HG03139 (cell line): ENCODE results near the gene SCP2D1.

Source experiments
- ATAC-seq: cut with Tn5 transposase; IDR thresholded peaks from one replicate; pipeline ENCODE4 v1.9.1; 2021; ENCODE audit not compliant: unreplicated experiment

The SCP2D1 gene

DNA sequence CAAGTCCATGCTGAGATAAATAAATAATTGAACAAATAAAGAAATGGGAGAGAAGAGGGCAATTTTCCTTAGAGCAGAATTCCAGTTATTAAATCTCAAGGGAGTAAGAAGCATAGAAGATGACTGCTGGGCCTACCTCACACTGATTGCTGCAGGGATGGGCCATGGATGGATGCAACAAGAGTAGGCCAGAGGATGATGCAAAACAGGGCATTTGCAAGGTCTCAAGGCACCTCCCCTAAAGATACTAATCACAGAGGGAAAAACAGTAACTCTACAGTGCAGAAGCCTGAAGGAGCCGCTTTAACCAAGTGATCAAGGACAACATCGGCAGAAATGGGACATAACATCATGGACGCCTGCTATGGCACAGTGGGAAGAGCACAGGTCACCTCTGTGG, 1.7 kb upstream of the SCP2D1 start:
- ATAC-seq: no peak

DNA sequence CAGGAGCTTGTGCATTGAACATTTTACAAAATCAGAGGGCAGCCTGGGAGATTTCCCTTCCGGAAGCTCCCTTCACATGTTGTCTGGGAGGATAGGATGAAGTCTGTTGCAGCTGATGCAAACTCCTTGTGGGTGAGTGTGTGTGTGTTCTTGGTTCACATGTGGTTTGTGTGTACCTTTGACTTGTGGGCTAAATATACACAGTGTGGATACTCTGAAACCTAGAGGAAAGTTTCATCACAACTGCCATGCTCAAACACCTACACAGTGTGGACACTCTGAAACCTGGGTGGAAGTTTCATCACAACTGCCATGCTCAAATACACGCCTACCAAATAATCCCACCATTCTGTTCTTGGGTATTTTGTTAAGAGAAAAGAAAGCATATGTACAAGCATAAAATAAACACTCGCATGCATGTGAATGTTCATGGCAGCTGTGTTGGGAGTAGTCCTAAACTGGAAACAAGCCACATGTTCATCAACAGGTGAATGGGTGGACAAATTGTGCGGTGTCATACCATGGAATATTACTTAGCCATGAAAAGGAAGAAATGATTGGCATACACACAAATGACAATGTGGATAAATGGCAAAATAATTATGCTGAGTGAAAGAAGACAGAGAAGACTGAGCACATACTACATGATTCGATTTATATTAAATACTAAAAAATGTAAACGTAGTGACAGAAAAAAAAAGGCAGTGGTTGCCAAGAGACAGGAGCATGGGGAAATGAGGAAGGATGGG, 1.8 kb downstream of the SCP2D1 start:
- no peak for ATAC-seq

DNA sequence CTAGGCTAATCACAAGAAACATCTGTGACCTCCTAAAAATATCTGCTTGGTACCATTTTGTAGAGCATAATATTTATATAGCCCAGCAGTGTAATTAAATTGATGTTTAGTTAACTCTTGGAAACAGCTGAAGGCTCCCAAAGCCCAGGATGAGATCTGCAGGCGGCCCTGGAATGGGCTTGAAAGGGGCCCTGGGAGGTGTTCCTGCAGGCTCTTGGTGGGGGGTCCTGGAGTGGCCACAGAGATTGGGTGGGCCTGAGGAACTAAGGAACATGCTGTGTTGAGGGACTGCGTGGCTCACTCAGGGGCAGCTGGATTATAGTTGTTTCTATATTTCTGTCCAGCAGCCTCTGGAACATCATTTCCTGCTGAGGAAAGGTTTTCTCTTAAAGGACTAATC, 9.2 kb downstream of the SCP2D1 start:
- no peak for ATAC-seq

DNA sequence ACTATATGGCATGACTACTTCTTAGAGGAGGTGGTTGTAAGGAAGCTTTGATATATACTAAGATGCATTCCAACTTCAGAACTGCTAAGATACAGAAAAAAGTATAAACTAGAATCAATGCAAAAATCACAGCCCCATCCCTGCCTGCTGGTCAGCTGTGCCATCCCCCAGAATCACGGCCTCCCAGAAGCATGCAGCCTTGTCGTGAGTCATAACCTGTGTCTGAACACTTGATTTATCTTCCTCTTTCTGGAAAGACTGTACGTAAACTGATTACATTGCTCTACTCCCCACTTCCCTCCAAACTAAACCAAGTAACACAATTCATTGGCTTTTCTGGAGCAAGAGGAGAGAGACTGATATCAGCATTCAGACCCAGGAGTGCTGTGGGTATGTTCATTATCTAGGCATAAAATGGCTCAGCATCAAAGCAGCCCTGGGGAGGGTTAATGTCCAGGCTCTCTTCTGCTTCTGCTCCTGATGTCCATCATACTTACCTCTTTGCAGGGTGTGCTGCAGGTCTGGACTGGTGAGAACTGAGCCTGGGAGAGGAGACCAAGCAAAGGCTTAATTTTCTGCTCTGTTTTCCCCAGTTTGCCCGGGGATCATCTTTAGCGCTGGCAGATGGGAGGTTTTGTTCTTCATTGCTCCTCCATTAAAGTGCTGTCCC, 18.4 kb downstream of the SCP2D1 start:
- ATAC-seq: no peak

DNA sequence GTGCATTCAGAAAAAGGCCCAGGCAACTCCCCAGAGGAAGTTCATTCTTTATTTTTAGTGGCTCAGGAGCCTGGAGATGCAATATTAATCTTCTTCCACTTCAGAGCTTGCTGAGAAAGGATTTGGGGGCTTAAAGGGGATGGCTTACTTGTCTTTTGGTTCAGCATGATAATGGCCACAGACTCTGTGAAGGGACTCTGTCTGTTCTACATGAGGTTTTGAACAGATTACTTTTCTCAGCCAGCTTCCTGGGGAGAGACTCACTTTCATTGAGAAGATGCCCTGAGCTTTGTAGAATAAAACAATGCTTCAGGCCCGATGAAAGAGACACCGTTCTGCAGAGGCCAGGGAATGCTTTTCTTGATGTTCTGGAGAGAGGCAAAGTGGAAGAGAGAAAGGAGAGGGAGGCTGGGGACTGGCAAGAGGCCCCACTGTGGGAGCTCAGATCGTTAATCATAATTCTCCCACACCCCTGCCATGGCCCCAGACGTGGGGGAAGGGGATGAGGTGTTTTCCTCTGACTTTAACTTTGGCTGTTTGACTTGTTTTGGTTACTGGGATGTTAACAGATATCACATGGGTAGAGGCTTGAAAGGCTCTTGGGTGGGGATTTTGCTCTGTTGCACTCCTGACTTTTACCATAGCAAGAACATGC, 19.1 kb downstream of the SCP2D1 start:
- ATAC-seq: no peak

DNA sequence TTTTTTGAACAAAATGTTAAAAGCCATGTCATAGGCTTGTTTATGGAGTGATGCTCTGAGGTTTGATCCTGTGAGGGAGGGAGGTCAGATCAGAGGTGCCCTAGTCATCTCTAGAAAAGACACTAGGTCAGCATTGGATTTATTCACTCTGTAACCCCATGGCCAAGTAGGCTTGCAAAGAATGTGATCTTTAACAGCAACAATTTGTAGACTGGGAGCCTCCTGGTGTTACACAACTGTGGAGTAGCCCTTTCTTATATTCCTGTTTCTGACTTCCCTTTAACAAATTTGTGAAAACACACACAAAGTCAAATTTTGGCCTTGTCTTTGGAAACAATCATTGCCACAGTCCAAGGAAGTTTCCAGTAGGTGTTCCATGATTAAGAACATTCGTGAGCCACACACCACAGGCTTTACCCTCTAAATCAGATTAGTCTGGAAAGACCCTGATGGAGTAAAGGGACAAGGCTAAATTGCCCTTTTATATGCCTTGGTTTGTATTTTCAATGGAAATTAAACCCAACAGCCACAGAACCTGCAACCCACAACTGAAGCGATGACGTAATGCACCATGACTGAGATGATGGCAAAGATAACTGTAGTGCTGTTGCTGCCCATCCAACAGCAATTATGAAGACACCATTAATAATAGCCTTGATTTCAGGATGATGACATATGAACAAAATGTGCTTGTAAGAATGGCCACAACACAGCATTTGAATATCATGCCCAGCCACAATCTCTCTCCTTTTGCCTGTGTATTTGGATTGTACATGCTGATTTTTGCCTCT, 22.1 kb downstream of the SCP2D1 start:
- no peak for ATAC-seq

DNA sequence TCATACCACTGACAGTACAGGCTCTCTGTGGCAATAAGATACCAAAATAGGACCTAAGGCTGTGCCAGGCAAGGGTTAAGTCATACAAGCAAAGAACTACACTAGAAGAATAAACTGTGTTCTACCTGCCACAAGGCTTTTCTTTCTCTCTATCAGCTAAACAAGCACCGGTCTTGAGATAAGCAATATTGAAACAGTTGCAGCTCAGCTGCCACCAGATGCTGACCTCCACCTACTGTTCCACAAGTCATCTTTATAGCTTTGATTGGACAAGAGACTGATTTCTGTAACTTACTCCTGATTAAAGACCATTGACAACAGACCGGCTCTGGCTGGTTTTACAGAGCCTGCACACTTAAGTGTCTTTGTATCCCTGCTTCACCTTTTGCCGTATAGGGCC, 24.1 kb downstream of the SCP2D1 start:
- ATAC-seq: no peak

DNA sequence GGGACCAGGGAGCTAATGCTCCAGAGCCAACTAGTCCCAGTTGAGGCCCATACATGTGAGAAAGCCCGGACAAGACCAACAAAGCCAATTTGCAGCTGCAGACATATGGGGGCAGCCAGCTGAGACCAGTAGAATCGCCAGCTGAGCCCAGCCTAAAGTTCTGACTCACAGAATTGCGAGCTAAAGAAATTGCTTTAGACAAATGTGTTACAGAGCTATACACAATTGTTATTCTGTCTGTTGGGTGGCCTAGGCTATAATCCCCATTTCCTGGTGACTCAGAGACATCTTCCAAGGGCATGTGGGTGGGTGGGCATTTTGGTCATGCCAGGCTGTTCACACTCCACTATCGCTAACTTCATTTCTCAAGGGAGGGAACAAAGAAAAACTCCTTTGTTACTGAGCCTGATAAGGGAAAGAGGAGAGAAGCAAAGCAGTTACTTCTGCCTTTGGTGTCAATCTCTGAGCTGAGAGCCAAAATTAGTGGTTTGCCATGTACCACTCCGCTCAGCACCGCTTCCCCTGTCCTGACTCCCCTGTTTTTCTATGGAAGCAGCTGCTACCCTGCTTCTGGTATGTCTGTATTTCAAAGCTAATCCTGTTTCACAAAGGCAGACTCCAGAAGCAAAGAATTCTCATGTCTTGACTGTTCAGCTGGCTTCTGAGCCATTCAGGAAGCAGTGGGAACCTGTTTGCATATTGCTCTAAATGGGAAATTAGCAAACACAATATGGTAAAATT, 26.1 kb downstream of the SCP2D1 start:
- no peak for ATAC-seq

DNA sequence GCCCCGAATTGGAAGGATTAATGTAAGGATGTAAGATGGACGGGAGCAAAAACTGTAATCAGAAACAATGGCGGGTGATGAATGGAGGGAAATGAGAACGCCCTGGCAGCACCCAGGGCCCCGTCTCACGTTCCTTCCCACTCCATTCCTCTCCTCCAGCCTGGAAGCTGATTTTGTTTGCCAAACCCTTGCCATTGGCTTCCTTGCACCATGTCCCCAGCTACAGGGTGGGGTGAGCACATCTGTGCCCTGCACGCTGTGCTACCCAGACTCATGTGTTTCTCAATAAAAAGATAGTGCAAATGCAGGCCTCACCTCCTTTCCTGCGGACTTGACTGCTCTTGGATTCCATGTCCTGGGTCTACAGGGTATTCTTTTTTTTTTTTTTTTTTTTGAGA, 26.7 kb downstream of the SCP2D1 start:
- no peak for ATAC-seq

DNA sequence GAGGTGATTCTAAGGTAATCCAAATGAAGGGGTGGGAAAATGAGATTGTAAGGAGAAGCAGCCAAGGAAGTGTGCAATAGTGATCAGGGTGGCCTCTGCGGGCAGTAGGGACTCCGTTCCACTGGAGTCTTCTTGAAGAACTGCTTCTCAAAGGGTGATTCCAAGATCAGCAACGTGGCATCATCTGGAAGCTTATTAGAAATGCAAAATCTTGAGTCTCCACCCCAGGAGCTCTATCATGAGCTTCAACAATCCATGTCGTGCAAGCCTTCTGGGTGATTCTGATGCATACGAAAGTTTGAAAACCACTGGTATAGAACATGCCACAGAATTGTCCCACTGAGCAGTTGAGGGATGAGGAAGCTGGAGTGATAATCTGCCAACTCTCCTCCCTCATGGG, 31.4 kb downstream of the SCP2D1 start:
- no peak for ATAC-seq

DNA sequence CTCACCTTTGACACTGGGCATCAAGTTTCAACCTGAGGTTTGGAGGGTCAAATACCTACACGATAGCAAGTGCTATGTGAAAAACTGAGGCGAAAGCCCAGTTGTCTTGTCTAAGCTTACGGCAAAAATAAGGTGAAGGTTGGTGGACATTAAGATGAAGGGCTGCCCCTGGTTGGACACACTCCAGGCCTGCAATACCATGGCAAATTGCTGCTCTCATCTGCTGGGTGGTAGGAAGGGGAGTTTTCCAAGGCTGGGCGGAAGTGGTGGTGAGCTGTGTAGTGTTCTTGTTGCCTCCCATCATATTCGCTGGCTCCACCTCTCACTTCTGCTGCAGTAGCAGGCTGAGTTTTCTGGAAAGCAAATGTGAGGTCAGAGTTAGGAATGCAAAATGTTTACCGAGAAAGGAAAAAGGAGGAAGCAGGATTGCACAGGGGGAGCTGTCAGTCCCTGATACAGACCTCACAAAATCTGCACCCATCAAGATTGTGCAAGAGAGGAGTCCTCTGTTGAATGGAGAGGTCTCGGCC, 33.7 kb downstream of the SCP2D1 start:
- no peak for ATAC-seq

DNA sequence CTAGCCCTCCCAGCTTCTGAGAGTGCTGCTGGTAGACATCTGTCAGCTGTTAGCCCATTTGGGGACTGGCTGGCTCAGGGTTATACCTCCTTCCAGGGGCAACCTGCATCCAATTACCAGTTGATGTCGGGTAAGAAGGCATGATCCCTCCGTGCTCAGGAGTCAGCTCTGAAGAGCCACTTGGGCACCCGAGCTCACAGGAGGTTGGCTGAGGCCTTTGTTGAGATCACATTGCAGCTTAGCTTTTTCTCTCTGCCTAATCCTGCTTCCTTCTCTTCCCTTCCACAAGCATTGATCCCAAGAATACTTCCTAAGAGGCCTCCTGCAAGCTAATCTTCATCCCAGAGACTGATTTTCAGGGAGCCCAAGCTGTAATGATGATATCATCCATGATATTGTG, 35.5 kb downstream of the SCP2D1 start:
- ATAC-seq: no peak

DNA sequence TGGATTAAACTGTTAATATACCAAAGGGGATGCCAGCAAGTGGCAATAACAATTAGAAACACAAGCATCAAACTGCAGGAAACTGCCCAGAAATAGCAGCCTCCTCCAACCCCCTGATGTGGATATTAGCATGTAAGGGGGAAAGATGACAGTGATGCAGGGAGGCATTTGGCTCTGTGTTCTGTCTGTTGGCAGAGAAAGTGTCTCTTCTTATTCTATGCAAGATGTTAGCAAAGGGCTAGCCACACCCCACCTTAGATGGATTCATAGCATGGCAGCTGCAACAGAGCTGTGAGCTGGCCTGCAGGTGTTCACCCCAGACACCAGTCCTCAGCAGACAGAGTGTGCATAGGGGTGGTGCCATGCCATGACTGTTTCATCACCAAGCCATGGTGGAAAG, 38.0 kb downstream of the SCP2D1 start:
- no peak for ATAC-seq

DNA sequence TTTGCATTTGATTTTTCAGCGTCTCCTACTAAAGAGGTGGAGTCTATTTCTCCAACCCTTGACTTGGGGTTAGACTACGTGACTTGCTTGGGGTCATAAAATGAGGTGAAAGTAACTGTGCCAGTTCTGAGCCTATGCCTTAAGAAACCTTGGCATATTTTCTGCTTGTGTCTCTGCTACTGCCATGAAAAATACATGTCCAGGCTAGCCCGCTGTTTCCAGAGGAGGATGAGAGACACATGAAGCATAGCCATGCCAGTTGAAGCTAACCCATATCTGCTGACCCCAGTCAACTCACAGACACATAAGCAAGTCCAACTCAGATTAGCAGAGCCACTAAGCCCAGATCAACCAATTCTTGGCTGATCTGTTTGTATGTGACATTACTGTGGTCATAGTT, 38.7 kb downstream of the SCP2D1 start:
- no peak for ATAC-seq

DNA sequence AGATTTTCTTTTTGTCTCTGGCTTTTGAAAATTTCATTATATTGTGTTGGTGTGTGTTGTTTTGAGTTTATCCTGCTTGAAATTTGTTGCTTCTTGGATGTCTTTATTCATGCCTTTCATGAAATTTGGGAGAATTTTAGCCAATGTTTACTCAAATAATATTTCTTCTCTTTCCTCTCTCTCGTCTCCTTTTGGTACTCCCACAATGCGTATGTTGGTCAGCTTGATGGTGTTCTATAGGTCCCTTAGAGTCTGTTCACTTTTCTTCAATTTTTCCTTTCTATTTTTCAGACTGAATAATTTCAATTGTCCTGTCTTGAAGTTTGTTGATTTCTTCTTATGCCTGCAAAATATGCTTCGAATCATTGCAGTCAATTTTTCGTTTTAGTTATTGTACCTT, 39.6 kb downstream of the SCP2D1 start:
- ATAC-seq: no peak

DNA sequence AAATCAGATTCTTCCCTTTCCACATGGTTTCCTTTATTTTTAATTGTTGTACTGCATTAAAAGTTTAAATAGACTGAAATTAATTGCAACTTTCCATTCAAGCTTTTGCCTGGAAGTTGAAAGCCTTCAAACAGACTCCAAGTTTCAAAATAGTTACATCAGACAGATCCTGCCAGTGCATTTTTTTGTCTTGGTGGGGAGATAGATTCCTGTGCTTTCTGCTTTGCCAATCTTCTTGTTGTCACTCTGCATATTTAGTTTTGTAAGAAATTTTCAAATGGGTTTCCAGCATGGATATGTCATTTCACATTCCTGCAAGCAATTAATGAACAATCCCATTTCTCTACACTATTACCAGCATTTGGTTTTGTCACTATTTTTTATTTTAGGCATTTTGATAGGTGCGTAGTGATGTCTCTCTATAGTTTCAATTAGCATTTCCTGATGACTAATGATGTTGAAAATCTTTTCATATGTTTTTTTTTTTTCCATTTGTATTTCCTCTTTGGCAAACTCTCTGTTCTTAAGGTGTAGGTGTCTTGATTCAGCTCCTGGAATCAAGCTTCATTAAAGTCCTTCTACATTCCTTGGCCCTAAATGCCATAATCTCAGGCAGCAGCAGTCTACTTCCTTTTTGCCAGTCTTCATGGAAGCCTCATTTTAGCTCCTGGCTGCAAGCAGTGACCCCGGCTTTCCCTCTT, 40.5 kb downstream of the SCP2D1 start:
- no peak for ATAC-seq

DNA sequence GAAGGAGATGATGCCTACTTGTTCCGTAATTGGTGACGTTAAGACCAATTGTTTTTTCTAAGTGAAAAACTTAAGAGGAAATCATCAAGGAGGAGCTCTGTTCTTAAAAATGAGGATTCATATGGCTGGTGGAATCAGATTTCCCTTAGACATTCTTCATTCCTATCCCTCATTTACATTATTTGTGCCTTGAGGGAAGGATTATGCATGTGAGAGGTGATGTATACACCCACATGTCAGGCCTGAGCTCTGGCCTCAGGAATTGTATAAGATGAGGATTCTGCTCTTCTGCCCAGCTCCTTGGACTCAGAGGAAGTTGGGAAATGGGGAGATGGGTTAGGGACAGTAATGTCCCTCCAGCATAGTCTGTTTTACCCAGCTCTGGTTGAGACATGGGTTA, 42.3 kb downstream of the SCP2D1 start:
- no peak for ATAC-seq

DNA sequence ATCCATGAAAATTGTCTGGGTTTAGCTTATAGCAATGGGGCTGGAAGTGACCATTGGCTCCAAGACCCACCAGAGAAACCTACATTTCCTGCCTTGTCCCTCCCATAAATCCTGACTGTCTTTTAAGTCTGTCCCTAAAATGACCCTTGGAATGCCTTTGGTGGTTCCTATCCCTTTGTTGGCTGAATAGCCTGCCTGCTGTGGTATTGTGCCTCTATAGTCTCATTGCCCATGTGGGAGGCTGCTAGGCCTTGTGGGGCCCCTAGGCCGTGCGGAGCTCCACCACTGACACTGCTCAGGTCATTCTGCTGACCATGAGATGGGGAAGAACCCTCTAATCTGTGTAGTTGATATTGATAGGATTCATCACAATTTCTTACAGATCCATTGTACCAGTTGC, 43.3 kb downstream of the SCP2D1 start:
- no peak for ATAC-seq

DNA sequence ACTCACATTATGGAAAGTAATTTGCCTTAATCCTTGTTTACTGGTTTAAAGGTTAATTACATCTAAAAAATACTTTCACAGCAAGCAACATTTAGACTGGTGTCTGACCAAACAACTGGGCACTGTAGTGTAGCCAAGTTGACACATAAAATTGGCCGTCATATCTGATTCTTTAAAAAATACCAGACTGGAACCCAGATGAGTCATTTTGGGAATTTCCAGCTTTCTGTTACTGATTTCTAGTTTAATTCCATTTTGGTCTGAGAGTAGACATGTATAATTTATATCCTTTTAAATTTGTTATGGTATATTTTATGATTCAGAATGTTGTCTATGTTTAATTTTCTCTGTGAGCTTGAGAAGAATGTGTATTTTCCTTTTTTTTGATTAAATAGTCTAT, 44.1 kb downstream of the SCP2D1 start:
- no peak for ATAC-seq

DNA sequence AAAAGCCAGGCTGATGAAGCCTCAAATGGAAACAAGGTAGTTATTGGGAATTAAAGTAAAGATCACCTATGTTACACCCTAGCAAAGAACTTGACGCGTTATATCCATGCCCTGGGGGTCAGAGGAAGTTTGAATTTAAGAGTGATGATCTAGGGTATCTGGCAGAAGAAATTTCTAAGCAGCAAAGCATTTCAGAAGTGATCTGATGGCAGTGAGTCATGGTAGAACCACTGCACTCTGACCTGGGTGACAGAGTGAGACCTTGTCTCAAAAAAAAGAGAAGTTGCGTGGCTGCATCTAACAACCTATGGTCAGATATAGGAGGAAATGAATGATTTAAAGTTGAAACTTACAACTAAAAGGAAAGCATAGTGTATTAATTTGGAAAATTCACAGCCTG, 45.2 kb downstream of the SCP2D1 start:
- ATAC-seq: no peak
